Thoracic aorta (tissue), 2 donors: Measurements from ENCODE around the gene FADS6. TPM values are rescaled to one million over a fixed set of nuclear protein-coding genes. Genes with fewer than 3 reads are reported as not detected.

ENCODE experiments used
- ATAC-seq: fragments of 150-250 bp; one replicate; pipeline ENCODE4 v1.8.0; 2017; ENCODE audit warnings: low read depth; ENCODE audit not compliant: insufficient number of reproducible peaks, low FRiP score
- DNase-seq: peaks from one replicate; pipeline ENCODE4 v3.0.0-alpha.2; 2020; ENCODE audit warnings: low spot score
- H3K27ac ChIP-seq, 2 donors: fragments of 200-600 bp; sonication (generic); 1 replicate in 1 of 2; 2 replicates in 1 of 2; pipeline ENCODE4 v1.5.1; 2016; ENCODE audit warnings: mild to moderate bottlenecking in 2 of 2, moderate library complexity in 2 of 2
- H3K27me3 ChIP-seq: fragments of 200-600 bp; sonication (generic); replicated peaks from 2 replicates; pipeline ENCODE4 v1.6.0; 2016; ENCODE audit warnings: mild to moderate bottlenecking; ENCODE audit not compliant: insufficient read depth
- H3K36me3 ChIP-seq: fragments of 200-600 bp; sonication (generic); one replicate; pipeline ENCODE4 v1.5.1; 2016
- H3K4me1 ChIP-seq, 2 donors: fragments of 200-600 bp; sonication (generic); 1 replicate in 1 of 2; 2 replicates in 1 of 2; pipeline versions ENCODE4 v1.5.1 to v1.6.0; 2016; ENCODE audit warnings: low read depth in 2 of 2, mild to moderate bottlenecking in 1 of 2; ENCODE audit not compliant: control insufficient read depth in 1 of 2
- H3K4me3 ChIP-seq: fragments of 200-600 bp; sonication (generic); 2 replicates; pipeline ENCODE4 v1.5.1; 2016; ENCODE audit warnings: mild to moderate bottlenecking
- H3K9me3 ChIP-seq: fragments of 200-600 bp; sonication (generic); 2 replicates; pipeline ENCODE4 v1.5.1; 2016
- CTCF ChIP-seq: fragments of 200-600 bp; sonication (generic); IDR thresholded peaks from one replicate; pipeline ENCODE4 v1.5.1; 2019; ENCODE audit warnings: antibody characterized with exemption
- total RNA-seq, 2 donors: library from RNA; depleted of rRNA; stranded (reverse); fragments of >200 nt; gene quantifications; one replicate each; pipeline versions ENCODE4 v1.1.0 to v1.2.3, GENCODE V29; 2016

FADS6 gene
- total RNA-seq, 2 donors from 2014 or later = not detected

- H3K4me1 ChIP-seq = peaks cover 0 to 8% of the 10 kb centered on the region in 2 donors
- no peak for TF ChIP-seq CTCF
- H3K9me3 ChIP-seq = no peaks in the 10 kb centered on the region
- ATAC-seq = no peak
- H3K36me3 ChIP-seq = peaks cover 4% of the 10 kb centered on the region
- no peak for DNase-seq
- no peak overlapping the region for H3K27ac ChIP-seq
- no peaks in the 10 kb centered on the region for H3K27me3 ChIP-seq
- no peak overlapping the region for H3K4me3 ChIP-seq
Observed at GRCh38 chr17:74836191-74836590, 57.2 kb downstream of the FADS6 start.

- Histone ChIP-seq H3K27me3 (no peaks in the 10 kb centered on the region), H3K27ac (no peak overlapping the region), H3K36me3 (peaks cover 4% of the 10 kb centered on the region), H3K4me3 (no peak overlapping the region), H3K9me3 (no peaks in the 10 kb centered on the region), H3K4me1 (no peaks in the 10 kb centered on the region)
- DNase-seq = no peak
- ATAC-seq = no peak
- TF ChIP-seq CTCF = no peak
Observed at GRCh38 chr17:74833501-74834377, 59.7 kb downstream of the FADS6 start.

GRCh38 chr17:74832421-74832820 lies 61.0 kb downstream of the FADS6 start:
- TF ChIP-seq CTCF = no peak
- DNase-seq (no peak), ATAC-seq (no peak)
- no peaks in the 10 kb centered on the region for H3K4me1 ChIP-seq
- H3K9me3 ChIP-seq = no peaks in the 10 kb centered on the region
- no peak overlapping the region for H3K27ac ChIP-seq
- H3K36me3 ChIP-seq = peaks cover 4% of the 10 kb centered on the region
- no peaks in the 10 kb centered on the region for H3K27me3 ChIP-seq
- no peak overlapping the region for H3K4me3 ChIP-seq

GRCh38 chr17:74831444-74832146 lies 61.8 kb downstream of the FADS6 start:
- no peak for DNase-seq
- Histone ChIP-seq H3K4me1 (no peaks in the 10 kb centered on the region), H3K9me3 (no peaks in the 10 kb centered on the region), H3K4me3 (no peak overlapping the region), H3K27me3 (no peaks in the 10 kb centered on the region), H3K36me3 (no peaks in the 10 kb centered on the region), H3K27ac (no peak overlapping the region)
- ATAC-seq = no peak
- no peak for TF ChIP-seq CTCF

- TF ChIP-seq CTCF = no peak
- ATAC-seq = no peak
- no peak for DNase-seq
Observed at GRCh38 chr17:74830861-74831260, 62.6 kb downstream of the FADS6 start.

More at GRCh38 chr17:74830861-74831260, 62.6 kb downstream of the FADS6 start:
- Histone ChIP-seq H3K27ac (no peak overlapping the region), H3K4me1 (no peaks in the 10 kb centered on the region), H3K9me3 (no peaks in the 10 kb centered on the region), H3K4me3 (no peak overlapping the region), H3K36me3 (no peaks in the 10 kb centered on the region), H3K27me3 (no peaks in the 10 kb centered on the region)
